Measurements from ENCODE around the gene FHL2.

DNA sequence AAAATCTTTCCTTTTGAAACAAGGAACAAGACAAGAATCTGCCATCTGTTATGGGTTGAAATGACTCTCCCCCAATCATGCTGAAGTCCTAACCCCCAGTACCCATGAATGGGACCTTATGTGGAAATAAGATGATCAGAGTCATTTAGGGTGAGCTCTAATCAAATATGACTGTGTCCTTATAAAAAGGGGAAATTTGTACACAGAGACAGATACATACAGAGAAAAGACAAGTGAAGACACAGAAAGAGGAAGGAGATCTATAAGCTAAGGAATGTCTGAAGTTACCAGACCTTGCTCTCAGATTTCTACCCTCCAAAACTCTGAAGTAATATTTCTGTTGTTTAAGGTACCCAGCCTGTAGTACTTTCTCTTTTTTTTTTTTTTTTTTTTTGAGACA lies 85.0 kb downstream of the FHL2 start:
- TF ChIP-seq GATA2 (IDR thresholded peaks at IDR 0.05; ENCODE audit: low read depth, low read length): no peak
- TF ChIP-seq GATA3 (IDR thresholded peaks at IDR 0.05; ENCODE audit: low read depth, low read length): no peak

Measured in SH-SY5Y (cell line).